Omental fat pad (tissue), 4 donors: ENCODE results near the gene SPTA1. TPM values are rescaled to one million over a fixed set of nuclear protein-coding genes. Genes with fewer than 3 reads are reported as not detected.
"Not testable (repeated sequence)": the region's sequence is repeated elsewhere in the genome, so short reads cannot be mapped to it uniquely, and the experiment has no call there.

Source experiments
- ATAC-seq: fragments of 150-250 bp; one replicate; pipeline ENCODE4 v1.9.1; 2016; ENCODE audit warnings: mild to moderate bottlenecking, moderate library complexity; ENCODE audit not compliant: low FRiP score
- DNase-seq: peaks from one replicate; pipeline ENCODE4 v3.0.0-alpha.2; 2019; ENCODE audit warnings: low spot score
- CTCF ChIP-seq, 3 donors: fragments of 450-650 bp; IDR thresholded peaks; one replicate each; pipeline ENCODE4 v1.5.1; 2016 to 2017; ENCODE audit warnings: antibody characterized with exemption in 3 of 3, mild to moderate bottlenecking in 3 of 3, moderate library complexity in 2 of 3
- total RNA-seq, 4 donors: library from RNA; depleted of rRNA; stranded (reverse); fragments of >200 nt; gene quantifications; one replicate each; pipeline ENCODE4 v1.1.0, GENCODE V29; 2016

The SPTA1 gene
- total RNA-seq, 4 donors from 2014 or later, result 0.36 to 1.8 (median 0.83) TPM

GRCh38 chr1:158706096-158706495, 19.6 kb upstream of the SPTA1 start:
- ATAC-seq (no peak), DNase-seq (no peak)
- TF ChIP-seq CTCF (IDR thresholded peaks at IDR 0.05), result no peak

GRCh38 chr1:158700552-158700951, 14.0 kb upstream of the SPTA1 start, which contains the start of gene OR6K2:
OR6K2 (minus strand) TSS chr1:158700652; CDS start chr1:158700652, 0 bp downstream.
- TF ChIP-seq CTCF (IDR thresholded peaks at IDR 0.05), result no peak
- no peak for ATAC-seq
- DNase-seq, result no peak

- DNase-seq, result no peak
- TF ChIP-seq CTCF (IDR thresholded peaks at IDR 0.05), result no peak
These were observed 8.1 kb upstream of the SPTA1 start for GRCh38 chr1:158694596-158694995.

GRCh38 chr1:158692356-158692755, 5.8 kb upstream of the SPTA1 start:
- DNase-seq (no peak), ATAC-seq (no peak)
- TF ChIP-seq CTCF (IDR thresholded peaks at IDR 0.05), result no peak

More at GRCh38 chr1:158694596-158694995, 8.1 kb upstream of the SPTA1 start:
- no peak for ATAC-seq

GRCh38 chr1:158691907-158692306, 5.4 kb upstream of the SPTA1 start:
- no peak for TF ChIP-seq CTCF (IDR thresholded peaks at IDR 0.05)
- DNase-seq, result no peak
- no peak for ATAC-seq

- not testable (repeated sequence) for DNase-seq, ATAC-seq
These were observed 4.6 kb upstream of the SPTA1 start for GRCh38 chr1:158691149-158691548.

GRCh38 chr1:158689875-158690274, 3.4 kb upstream of the SPTA1 start:
- DNase-seq, result no peak
- TF ChIP-seq CTCF (IDR thresholded peaks at IDR 0.05), result no peak
- ATAC-seq, result no peak

GRCh38 chr1:158689110-158689509, 2.6 kb upstream of the SPTA1 start:
- ATAC-seq, result no peak
- TF ChIP-seq CTCF (IDR thresholded peaks at IDR 0.05), result no peak

GRCh38 chr1:158688343-158688742, 1.8 kb upstream of the SPTA1 start:
- not testable (repeated sequence) for DNase-seq, ATAC-seq

More at GRCh38 chr1:158689110-158689509, 2.6 kb upstream of the SPTA1 start:
- DNase-seq, result no peak
